ENCODE data around the gene MSS51. TPM values are rescaled to one million over a fixed set of nuclear protein-coding genes. Genes with fewer than 3 reads are reported as not detected.
A peak's percentile ranks its signal among the peaks of the same experiment; 100 is the strongest.

Gene MSS51
- 1 to 10 TPM; 2.6 to 3.5 TPM for total RNA-seq

- H3K4me3 ChIP-seq, result no peak within 1 kb of the TSS
- no peaks in the 10 kb centered on the region for H3K4me1 ChIP-seq (ENCODE audit: control insufficient read depth in 1 of 2, low read depth in 2 of 2)
- H3K36me3 ChIP-seq, result peaks cover 8% of the 10 kb centered on the region
- H3K9me3 ChIP-seq, result no peaks in the 10 kb centered on the region
- TF ChIP-seq CTCF (IDR thresholded peaks at IDR 0.05), result no peak
- no peak for DNase-seq (ENCODE audit: low spot score)
- no peak for ATAC-seq (ENCODE audit: insufficient number of reproducible peaks, low FRiP score, low read depth)
- no peaks in the 10 kb centered on the region for H3K27me3 ChIP-seq (replicated peaks; ENCODE audit: insufficient read depth)
- H3K27ac ChIP-seq, result no peak within 1 kb of the TSS
Measured at GRCh38 chr10:73433538-73433867, at the start of gene MSS51. TSS of gene MSS51 (minus strand) at chr10:73433561. CDS start at chr10:73428284, 5,277 bp downstream.

- ATAC-seq (ENCODE audit: insufficient number of reproducible peaks, low FRiP score, low read depth) (no peak), DNase-seq (ENCODE audit: low spot score) (no peak)
- Histone ChIP-seq H3K9me3 (no peaks in the 10 kb centered on the region), H3K4me1 (ENCODE audit: control insufficient read depth in 1 of 2, low read depth in 2 of 2) (peaks cover 5% of the 10 kb centered on the region in 2 donors), H3K36me3 (peaks cover 13% of the 10 kb centered on the region), H3K4me3 (no peak overlapping the region), H3K27ac (no peak overlapping the region), H3K27me3 (replicated peaks; ENCODE audit: insufficient read depth) (no peaks in the 10 kb centered on the region)
- TF ChIP-seq CTCF (IDR thresholded peaks at IDR 0.05), result no peak
Measured at GRCh38 chr10:73480158-73480557, 46.8 kb upstream of the MSS51 start.

DNA sequence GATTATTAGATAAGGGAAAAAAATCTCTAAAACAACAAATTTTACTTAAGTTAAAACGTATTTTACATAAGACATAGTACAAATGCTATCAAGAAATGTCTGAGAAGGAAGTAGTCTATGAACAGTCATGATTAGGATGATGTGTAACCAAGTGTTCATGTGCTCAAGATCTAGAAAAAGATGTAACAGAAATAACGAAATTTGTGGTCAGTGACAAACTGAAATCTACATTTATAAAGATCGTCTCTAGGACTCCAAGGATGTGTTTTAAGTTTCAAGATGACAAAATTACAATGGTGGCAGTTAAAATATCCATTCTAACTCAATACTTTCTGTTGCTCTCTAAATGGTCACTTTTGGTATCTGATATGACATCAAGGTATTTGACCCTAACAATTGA lies 45.3 kb upstream of the MSS51 start:
- H3K36me3 ChIP-seq, result peaks cover 16% of the 10 kb centered on the region

GRCh38 chr10:73471226-73471625 lies 37.9 kb upstream of the MSS51 start:
- Histone ChIP-seq H3K36me3 (peaks cover 23% of the 10 kb centered on the region), H3K4me1 (ENCODE audit: control insufficient read depth in 1 of 2, low read depth in 2 of 2) (peaks cover 2 to 31% of the 10 kb centered on the region in 2 donors), H3K9me3 (no peaks in the 10 kb centered on the region), H3K27ac (peak overlapping the region; percentile 30 to 48), H3K4me3 (no peak overlapping the region), H3K27me3 (replicated peaks; ENCODE audit: insufficient read depth) (no peaks in the 10 kb centered on the region)
- no peak for DNase-seq (ENCODE audit: low spot score)
- ATAC-seq (ENCODE audit: insufficient number of reproducible peaks, low FRiP score, low read depth), result no peak
- no peak for TF ChIP-seq CTCF (IDR thresholded peaks at IDR 0.05)

More for the DNA sequence above, 45.3 kb upstream of the MSS51 start:
- DNase-seq (ENCODE audit: low spot score) (no peak), ATAC-seq (ENCODE audit: insufficient number of reproducible peaks, low FRiP score, low read depth) (no peak)
- no peak overlapping the region for H3K27ac ChIP-seq
- peaks cover 5% of the 10 kb centered on the region in 2 donors for H3K4me1 ChIP-seq (ENCODE audit: control insufficient read depth in 1 of 2, low read depth in 2 of 2)
- no peak overlapping the region for H3K4me3 ChIP-seq
- no peaks in the 10 kb centered on the region for H3K27me3 ChIP-seq (replicated peaks; ENCODE audit: insufficient read depth)
- no peak for TF ChIP-seq CTCF (IDR thresholded peaks at IDR 0.05)
- no peaks in the 10 kb centered on the region for H3K9me3 ChIP-seq

DNA sequence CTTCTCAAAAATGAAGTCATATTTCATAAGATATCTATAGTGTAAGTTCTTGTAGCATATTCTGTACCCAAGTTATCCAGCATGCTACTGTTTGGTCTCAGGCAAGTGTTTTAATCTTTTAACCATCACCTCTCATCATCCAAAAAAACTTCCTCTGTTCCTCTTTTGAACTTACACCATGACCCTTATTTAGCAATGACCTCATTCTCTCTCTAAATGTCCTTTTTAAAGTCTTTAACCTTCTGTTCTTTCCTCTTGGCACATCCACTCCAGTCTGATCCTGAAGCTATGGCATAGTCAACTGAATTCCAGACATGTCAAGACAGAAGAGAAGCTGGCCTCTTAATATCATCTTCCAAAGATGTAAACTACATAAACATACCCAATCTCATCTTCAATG lies 36.2 kb upstream of the MSS51 start:
- TF ChIP-seq CTCF (IDR thresholded peaks at IDR 0.05), result no peak
- H3K4me3 ChIP-seq, result no peak overlapping the region
- no peak for ATAC-seq (ENCODE audit: insufficient number of reproducible peaks, low FRiP score, low read depth)
- no peak for DNase-seq (ENCODE audit: low spot score)
- peak overlapping the region; percentile 2 to 6 for H3K27ac ChIP-seq
- peaks cover 2 to 31% of the 10 kb centered on the region in 2 donors for H3K4me1 ChIP-seq (ENCODE audit: control insufficient read depth in 1 of 2, low read depth in 2 of 2)
- H3K27me3 ChIP-seq (replicated peaks; ENCODE audit: insufficient read depth), result no peaks in the 10 kb centered on the region
- peaks cover 19% of the 10 kb centered on the region for H3K36me3 ChIP-seq
- H3K9me3 ChIP-seq, result no peaks in the 10 kb centered on the region
